CD14-positive monocyte (primary cell): ENCODE measurements around the gene PLOD2. TPM values are rescaled to one million over a fixed set of nuclear protein-coding genes. Genes with fewer than 3 reads are reported as not detected.

ENCODE experiments used
- DNase-seq, 3 donors: peaks; one replicate each; pipeline ENCODE4 v3.0.0-alpha.2; 2011 to 2022
- H2AFZ ChIP-seq: 2 replicates; pipeline ENCODE4 v1.6.0; 2012; ENCODE audit warnings: mild to moderate bottlenecking, low read depth, low read length, inconsistent platforms; ENCODE audit not compliant: insufficient read depth, poor library complexity, severe bottlenecking
- H3K27ac ChIP-seq, 2 donors: 1 replicate in 1 of 2; 2 replicates in 1 of 2; pipeline ENCODE4 v1.5.1; 2012 to 2013; ENCODE audit warnings: low read length in 2 of 2, control low read depth in 1 of 2, inconsistent platforms in 1 of 2, low read depth in 1 of 2, mild to moderate bottlenecking in 1 of 2
- H3K27me3 ChIP-seq, 2 donors: one replicate each; pipeline versions ENCODE4 v1.6.0 to v1.6.1; 2011 to 2013; ENCODE audit warnings: low read length in 2 of 2; ENCODE audit not compliant: control insufficient read depth in 2 of 2, insufficient read depth in 2 of 2
- H3K36me3 ChIP-seq, 2 donors: replicated peaks in 1 of 2; 1 replicate in 1 of 2; 2 replicates in 1 of 2; pipeline versions ENCODE4 v1.5.1 to v1.6.1; 2012 to 2013; ENCODE audit warnings: low read length in 2 of 2, control low read depth in 1 of 2, inconsistent platforms in 1 of 2, mild to moderate bottlenecking in 1 of 2; ENCODE audit not compliant: insufficient read depth in 2 of 2, control insufficient read depth in 1 of 2
- H3K4me1 ChIP-seq, 2 donors: 1 replicate in 1 of 2; 2 replicates in 1 of 2; pipeline versions ENCODE4 v1.5.1 to v1.6.1; 2012 to 2013; ENCODE audit warnings: low read length in 2 of 2, control low read depth in 1 of 2, inconsistent platforms in 1 of 2, mild to moderate bottlenecking in 1 of 2, moderate library complexity in 1 of 2; ENCODE audit not compliant: insufficient read depth in 2 of 2, control insufficient read depth in 1 of 2
- H3K4me2 ChIP-seq: replicated peaks from 2 replicates; pipeline ENCODE3; 2012; ENCODE audit warnings: low read length, moderate library complexity, mild to moderate bottlenecking; ENCODE audit not compliant: poor library complexity, severe bottlenecking; ENCODE audit errors: extremely low read depth
- H3K4me3 ChIP-seq, 3 experiments: fragments of 200-600 bp in 1 of 3; sonication (generic) in 1 of 3; replicated peaks in 1 of 3; 1 replicate in 2 of 3; 2 replicates in 1 of 3; pipeline ENCODE4 v1.5.1; 2011 to 2013; ENCODE audit warnings: low read length in 3 of 3, mild to moderate bottlenecking in 3 of 3, control low read depth in 2 of 3, low read depth in 2 of 3, inconsistent platforms in 1 of 3, moderate library complexity in 1 of 3
- H3K79me2 ChIP-seq: 2 replicates; pipeline ENCODE4 v1.6.0; 2012; ENCODE audit warnings: mild to moderate bottlenecking, control low read depth, inconsistent platforms, low read length, moderate library complexity; ENCODE audit not compliant: insufficient read depth
- H3K9ac ChIP-seq: 2 replicates; pipeline ENCODE4 v1.6.0; 2017; ENCODE audit warnings: low read length, mild to moderate bottlenecking; ENCODE audit not compliant: insufficient read depth, poor library complexity, severe bottlenecking
- H3K9me3 ChIP-seq, 2 donors: replicated peaks in 1 of 2; 1 replicate in 1 of 2; 2 replicates in 1 of 2; pipeline versions ENCODE4 v1.5.1 to v1.6.1; 2012 to 2013; ENCODE audit warnings: low read length in 2 of 2, control low read depth in 1 of 2; ENCODE audit not compliant: control insufficient read depth in 1 of 2, insufficient read depth in 1 of 2
- H4K20me1 ChIP-seq: 2 replicates; pipeline ENCODE4 v1.6.0; 2012; ENCODE audit warnings: mild to moderate bottlenecking, low read length, control low read depth, moderate library complexity; ENCODE audit not compliant: insufficient read depth
- H3K27ac Mint-ChIP-seq, 7 donors: one replicate each; pipeline ENCODE4 v1.8.0; 2020; ENCODE audit warnings: mild to moderate bottlenecking in 7 of 7, mixed read lengths in 7 of 7, moderate library complexity in 6 of 7, inconsistent platforms in 2 of 7
- H3K27me3 Mint-ChIP-seq, 3 donors: one replicate each; pipeline ENCODE4 v1.8.0; 2021 to 2022; ENCODE audit warnings: low read depth in 3 of 3, mild to moderate bottlenecking in 3 of 3, mixed read lengths in 3 of 3, moderate library complexity in 3 of 3, inconsistent platforms in 1 of 3
- H3K36me3 Mint-ChIP-seq, 2 donors: one replicate each; pipeline ENCODE4 v1.8.0; 2020; ENCODE audit warnings: mixed read lengths in 2 of 2, inconsistent platforms in 1 of 2, mild to moderate bottlenecking in 1 of 2
- H3K4me1 Mint-ChIP-seq: one replicate; pipeline ENCODE4 v1.8.0; 2020; ENCODE audit warnings: mild to moderate bottlenecking, mixed read lengths
- H3K4me3 Mint-ChIP-seq, 2 donors: one replicate each; pipeline ENCODE4 v1.8.0; 2020; ENCODE audit warnings: mild to moderate bottlenecking in 2 of 2, mixed read lengths in 2 of 2, moderate library complexity in 1 of 2
- H3K9me3 Mint-ChIP-seq, 7 donors: one replicate each; pipeline ENCODE4 v1.8.0; 2020 to 2022; ENCODE audit warnings: mixed read lengths in 7 of 7, mild to moderate bottlenecking in 6 of 7, moderate library complexity in 6 of 7, inconsistent platforms in 2 of 7
- CTCF ChIP-seq: fragments of 200-600 bp; IDR thresholded peaks from one replicate; pipeline ENCODE4 v1.8.0; 2022; ENCODE audit warnings: antibody characterized with exemption, mild to moderate bottlenecking
- WGBS: methylation state at CpG from one replicate; pipeline ENCODE4 v1.1.5; 2013; ENCODE audit warnings: missing lambda C conversion rate; ENCODE audit not compliant: insufficient coverage; 5-methylcytosine and 5-hydroxymethylcytosine counted together
- intact Hi-C, 2 donors: fragments of 100-400 bp; cut with micrococcal nuclease; formaldehyde crosslinking; loops; one replicate each; pipeline versions ENCODE4 v1.15.0 to v1.15.1; 2023
- polyA plus RNA-seq, 3 donors: library from polyadenylated mRNA; depleted of rRNA in 1 of 3; unstranded in 2 of 3; stranded (reverse) in 1 of 3; fragments of 300-500 nt in 2 of 3; fragments of >200 nt in 1 of 3; fragmentation: Illumina TruSeq in 2 of 3; gene quantifications; 1 replicate in 2 of 3; 2 replicates in 1 of 3; pipeline ENCODE4 v1.2.3, GENCODE V29; 2012 to 2021

PLOD2 gene
- polyA plus RNA-seq, 3 donors: not detected

GRCh38 chr3:146050691-146051090 is 110.3 kb downstream of the PLOD2 start:
- no peaks in the 10 kb centered on the region for H3K4me1 ChIP-seq
- DNase-seq: no peak
- Mint-ChIP-seq H3K4me3 (no peak overlapping the region), H3K4me1 (no peaks in the 10 kb centered on the region), H3K9me3 (peaks cover 0 to 4% (median 2%) of the 10 kb centered on the region in 7 donors), H3K36me3 (no peaks in the 10 kb centered on the region), H3K27me3 (peaks cover 0 to 1% (median 0%) of the 10 kb centered on the region in 3 donors), H3K27ac (no peak overlapping the region)
- WGBS: no CpG with 5 or more reads among the region's 5 CpGs
- no peaks in the 10 kb centered on the region for H3K27me3 ChIP-seq
- intact Hi-C loops: no loop called here
- H3K4me2 ChIP-seq: no peak overlapping the region
- H2AFZ ChIP-seq: no peak overlapping the region
- H3K27ac ChIP-seq: no peak overlapping the region
- H3K4me3 ChIP-seq: no peak overlapping the region
- no peaks in the 10 kb centered on the region for H3K79me2 ChIP-seq
- TF ChIP-seq CTCF: no peak
- H3K9ac ChIP-seq: no peak overlapping the region
- no peaks in the 10 kb centered on the region for H4K20me1 ChIP-seq
- H3K36me3 ChIP-seq: no peaks in the 10 kb centered on the region
- H3K9me3 ChIP-seq: peaks cover 0 to under 1% of the 10 kb centered on the region in 2 donors

- peaks cover 2 to 14% (median 3%) of the 10 kb centered on the region in 7 donors for H3K9me3 Mint-ChIP-seq
- H3K79me2 ChIP-seq: no peaks in the 10 kb centered on the region
- H3K27me3 ChIP-seq: no peaks in the 10 kb centered on the region
- no peak overlapping the region for H3K4me3 ChIP-seq
- no peaks in the 10 kb centered on the region for H3K36me3 ChIP-seq
- H3K4me3 Mint-ChIP-seq: no peak overlapping the region
- no peak overlapping the region for H3K27ac ChIP-seq
- no peak overlapping the region for H3K4me2 ChIP-seq
- no peaks in the 10 kb centered on the region for H4K20me1 ChIP-seq
- no peak for DNase-seq
- WGBS: no CpG with 5 or more reads among the region's 1 CpG
- no peaks in the 10 kb centered on the region for H3K4me1 ChIP-seq
- H3K27me3 Mint-ChIP-seq: no peaks in the 10 kb centered on the region
- H3K9me3 ChIP-seq: peaks cover 0 to 9% of the 10 kb centered on the region in 2 donors
- H3K4me1 Mint-ChIP-seq: no peaks in the 10 kb centered on the region
- no peak overlapping the region for H3K9ac ChIP-seq
- H3K27ac Mint-ChIP-seq: no peak overlapping the region
- no peaks in the 10 kb centered on the region for H3K36me3 Mint-ChIP-seq
- no peak overlapping the region for H2AFZ ChIP-seq
- intact Hi-C loops: no loop called here
- no peak for TF ChIP-seq CTCF
Observed at GRCh38 chr3:146047485-146047884, 113.5 kb downstream of the PLOD2 start.
